ENCODE data around the gene SLC17A8. TPM values are rescaled to one million over a fixed set of nuclear protein-coding genes. Genes with fewer than 3 reads are reported as not detected.

SLC17A8 gene
- polyA plus RNA-seq, 1 of the 3 experiments (the other 2 are of a cell fraction), result not detected

DNA sequence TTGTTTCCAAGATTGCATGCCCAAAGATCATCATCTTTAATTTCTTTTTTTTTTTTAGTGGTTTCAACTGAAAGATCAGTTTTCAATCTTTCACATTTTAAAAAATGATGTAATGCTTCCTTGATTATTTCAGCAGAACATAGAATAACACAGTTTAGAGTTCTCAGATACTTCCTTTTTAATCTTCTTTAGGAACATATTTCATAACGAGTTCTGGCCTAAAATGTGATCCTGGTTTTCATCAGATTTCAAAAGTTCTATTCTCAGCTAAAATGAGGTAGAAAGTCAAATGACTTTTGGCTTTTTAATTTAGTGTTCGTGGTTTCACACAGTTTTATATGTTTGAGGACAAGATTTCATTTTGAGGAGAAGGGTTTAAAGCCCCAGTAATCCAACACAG, 76.8 kb downstream of the SLC17A8 start:
- Histone ChIP-seq H3K9me3 (no peaks in the 10 kb centered on the region), H3K36me3 (replicated peaks in 1 of 2; ENCODE audit: control insufficient read depth in 1 of 2, insufficient read depth in 2 of 2, low read length in 1 of 2) (no peaks in the 10 kb centered on the region), H3K27me3 (ENCODE audit: insufficient read depth) (no peaks in the 10 kb centered on the region), H3K4me2 (no peak overlapping the region), H3K79me2 (ENCODE audit: insufficient read depth) (no peaks in the 10 kb centered on the region), H3K9ac (no peak overlapping the region), H3K27ac (ENCODE audit: low read depth in 2 of 2, low read length in 1 of 2) (no peak overlapping the region), H3F3A (replicated peaks; ENCODE audit: insufficient read depth) (no peaks in the 10 kb centered on the region), H2AFZ (ENCODE audit: low read depth) (no peak overlapping the region), H3K4me3 (ENCODE audit: low read depth in 2 of 2, low read length in 1 of 2) (no peak overlapping the region), H3K9me2 (no peaks in the 10 kb centered on the region), H3K4me1 (ENCODE audit: control insufficient read depth in 1 of 2, insufficient read depth in 2 of 2, low read depth in 1 of 2, low read length in 1 of 2) (no peaks in the 10 kb centered on the region), H4K20me1 (ENCODE audit: insufficient read depth) (no peaks in the 10 kb centered on the region)
- TF ChIP-seq SIN3A (IDR thresholded peaks at IDR 0.05; ENCODE audit: borderline replicate concordance, low read depth, low read length) (no peak), FOSL2 (IDR thresholded peaks at IDR 0.05; ENCODE audit: borderline replicate concordance, low read depth) (no peak), GABPA (IDR thresholded peaks at IDR 0.05; ENCODE audit: low read depth) (no peak), MXI1 (IDR thresholded peaks at IDR 0.05; ENCODE audit: low read depth, low read length) (no peak), JUND (IDR thresholded peaks at IDR 0.05) (no peak), EZH2phosphoT487 (IDR thresholded peaks at IDR 0.05; ENCODE audit: borderline replicate concordance, low read depth) (no peak), RXRA (IDR thresholded peaks at IDR 0.05; ENCODE audit: borderline replicate concordance, low read depth) (no peak), EP300 (IDR thresholded peaks at IDR 0.05; ENCODE audit: borderline replicate concordance in 1 of 2, low read depth in 1 of 2, low read length in 1 of 2) (no peak), RFX5 (IDR thresholded peaks at IDR 0.05; ENCODE audit: low read length) (no peak), SMC3 (IDR thresholded peaks at IDR 0.05; ENCODE audit: low read depth, low read length) (no peak), TAF1 (IDR thresholded peaks at IDR 0.05; ENCODE audit: borderline replicate concordance, low read depth, low read length) (no peak), FOXJ3 (CRISPR knock-in tag; IDR thresholded peaks at IDR 0.05) (no peak), POLR2AphosphoS5 (IDR thresholded peaks at IDR 0.05; ENCODE audit: low read depth, low read length) (no peak), RCOR1 (IDR thresholded peaks at IDR 0.05; ENCODE audit: low read length) (no peak)
- TF ChIP-seq, protein P1, sequence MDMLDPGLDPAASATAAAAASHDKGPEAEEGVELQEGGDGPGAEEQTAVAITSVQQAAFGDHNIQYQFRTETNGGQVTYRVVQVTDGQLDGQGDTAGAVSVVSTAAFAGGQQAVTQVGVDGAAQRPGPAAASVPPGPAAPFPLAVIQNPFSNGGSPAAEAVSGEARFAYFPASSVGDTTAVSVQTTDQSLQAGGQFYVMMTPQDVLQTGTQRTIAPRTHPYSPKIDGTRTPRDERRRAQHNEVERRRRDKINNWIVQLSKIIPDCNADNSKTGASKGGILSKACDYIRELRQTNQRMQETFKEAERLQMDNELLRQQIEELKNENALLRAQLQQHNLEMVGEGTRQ (IDR thresholded peaks at IDR 0.05; ENCODE audit: borderline replicate concordance, low read depth, low read length), result no peak
- TF ChIP-seq, protein P2, sequence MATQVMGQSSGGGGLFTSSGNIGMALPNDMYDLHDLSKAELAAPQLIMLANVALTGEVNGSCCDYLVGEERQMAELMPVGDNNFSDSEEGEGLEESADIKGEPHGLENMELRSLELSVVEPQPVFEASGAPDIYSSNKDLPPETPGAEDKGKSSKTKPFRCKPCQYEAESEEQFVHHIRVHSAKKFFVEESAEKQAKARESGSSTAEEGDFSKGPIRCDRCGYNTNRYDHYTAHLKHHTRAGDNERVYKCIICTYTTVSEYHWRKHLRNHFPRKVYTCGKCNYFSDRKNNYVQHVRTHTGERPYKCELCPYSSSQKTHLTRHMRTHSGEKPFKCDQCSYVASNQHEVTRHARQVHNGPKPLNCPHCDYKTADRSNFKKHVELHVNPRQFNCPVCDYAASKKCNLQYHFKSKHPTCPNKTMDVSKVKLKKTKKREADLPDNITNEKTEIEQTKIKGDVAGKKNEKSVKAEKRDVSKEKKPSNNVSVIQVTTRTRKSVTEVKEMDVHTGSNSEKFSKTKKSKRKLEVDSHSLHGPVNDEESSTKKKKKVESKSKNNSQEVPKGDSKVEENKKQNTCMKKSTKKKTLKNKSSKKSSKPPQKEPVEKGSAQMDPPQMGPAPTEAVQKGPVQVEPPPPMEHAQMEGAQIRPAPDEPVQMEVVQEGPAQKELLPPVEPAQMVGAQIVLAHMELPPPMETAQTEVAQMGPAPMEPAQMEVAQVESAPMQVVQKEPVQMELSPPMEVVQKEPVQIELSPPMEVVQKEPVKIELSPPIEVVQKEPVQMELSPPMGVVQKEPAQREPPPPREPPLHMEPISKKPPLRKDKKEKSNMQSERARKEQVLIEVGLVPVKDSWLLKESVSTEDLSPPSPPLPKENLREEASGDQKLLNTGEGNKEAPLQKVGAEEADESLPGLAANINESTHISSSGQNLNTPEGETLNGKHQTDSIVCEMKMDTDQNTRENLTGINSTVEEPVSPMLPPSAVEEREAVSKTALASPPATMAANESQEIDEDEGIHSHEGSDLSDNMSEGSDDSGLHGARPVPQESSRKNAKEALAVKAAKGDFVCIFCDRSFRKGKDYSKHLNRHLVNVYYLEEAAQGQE (IDR thresholded peaks at IDR 0.05; ENCODE audit: low read depth, low read length), result no peak
- CTCF ChIA-PET, result no interaction called here
- WGBS (ENCODE audit: low lambda C conversion rate), result 12% methylated on average over 2 of the region's 2 CpGs
- no peak for DNase-seq
- POLR2A ChIA-PET, result no interaction called here
